HPDE6-E6E7 (cell line): Measurements from ENCODE around the gene BLVRA.
"Not testable (repeated sequence)": the region's sequence is repeated elsewhere in the genome, so short reads cannot be mapped to it uniquely, and the experiment has no call there.

Source experiments
- DNase-seq: peaks from one replicate; pipeline ENCODE4 v3.0.0; 2011; ENCODE audit warnings: missing footprints; ENCODE audit errors: extremely low spot score

Gene BLVRA

DNA sequence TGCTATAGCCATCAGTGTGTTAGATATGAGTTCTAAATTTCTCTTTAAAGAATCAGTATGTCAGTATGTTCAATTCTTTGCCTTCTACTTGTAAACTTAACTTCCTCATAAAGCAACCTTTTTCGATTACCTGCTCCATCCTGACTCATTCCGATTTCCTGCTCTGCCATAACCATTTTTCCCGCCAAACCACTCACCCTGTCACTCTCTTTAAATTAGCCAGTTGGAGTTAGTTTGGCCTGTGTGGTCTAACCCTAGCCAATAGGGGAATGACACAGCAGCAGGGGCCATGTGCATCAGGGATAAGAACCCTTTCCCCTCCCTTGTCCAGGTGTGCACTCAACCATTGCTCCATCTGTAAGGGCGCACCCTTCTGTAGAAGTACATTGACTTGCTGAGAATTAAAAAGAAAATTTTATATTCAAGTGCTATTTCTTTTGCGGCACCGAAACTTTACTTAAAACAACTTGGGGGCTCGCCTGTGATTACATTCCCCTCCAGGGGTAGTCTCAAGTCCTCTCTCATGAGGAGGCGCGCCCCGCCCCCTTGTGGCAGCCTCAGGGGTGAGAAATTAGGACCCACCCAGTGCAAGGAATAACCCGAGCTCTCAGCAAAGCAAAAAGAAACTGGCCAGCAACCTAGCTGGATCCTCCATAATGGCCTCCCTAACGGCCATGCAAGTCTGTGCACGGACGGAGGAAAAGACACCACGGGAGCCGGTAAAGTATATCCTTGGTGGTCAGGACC is 51.9 kb downstream of the BLVRA start:
- not testable (repeated sequence) for DNase-seq

DNA sequence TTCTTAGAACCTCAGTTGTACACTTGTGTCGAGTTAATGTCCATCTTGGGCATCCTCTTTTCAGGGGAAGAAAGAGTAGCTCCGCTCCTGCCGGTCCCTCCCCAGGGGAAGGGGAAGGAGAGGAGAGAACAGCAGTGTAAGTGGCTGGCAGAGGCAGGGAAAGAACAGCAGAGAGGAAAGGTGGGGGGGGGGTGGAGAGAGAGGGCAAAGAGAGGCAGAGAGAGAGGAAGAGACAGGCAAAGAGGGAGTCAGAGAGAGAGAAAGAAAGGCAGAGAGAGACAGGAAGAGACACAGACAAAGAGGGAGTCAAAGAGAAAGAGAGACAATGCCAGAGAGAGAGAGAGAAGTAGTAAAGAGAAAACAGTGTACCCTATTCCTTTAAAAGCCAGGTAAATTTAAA is 56.9 kb downstream of the BLVRA start:
- no peak for DNase-seq

GRCh38 chr7:43816046-43816797 is 57.7 kb downstream of the BLVRA start:
- DNase-seq: not testable (repeated sequence)

DNA sequence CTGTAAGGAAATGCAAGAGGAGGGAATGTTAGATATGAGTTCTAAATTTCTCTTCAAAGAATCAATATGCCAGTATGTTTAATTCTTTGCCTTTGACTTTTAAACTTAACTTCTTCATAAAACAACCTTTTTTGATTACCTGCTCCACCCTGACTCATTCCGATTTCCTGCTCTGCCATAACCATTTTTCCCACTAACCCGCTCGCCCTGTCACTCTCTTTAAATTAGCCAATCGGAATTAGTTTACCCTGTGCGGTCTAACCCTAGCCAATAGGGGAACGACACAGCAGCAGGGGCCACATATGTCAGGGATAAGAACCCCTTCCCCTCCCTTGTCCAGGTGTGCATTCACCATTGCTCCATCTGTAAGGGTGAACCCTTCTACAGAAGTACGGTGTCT is 64.9 kb downstream of the BLVRA start:
- not testable (repeated sequence) for DNase-seq

GRCh38 chr7:43823941-43824340 is 65.5 kb downstream of the BLVRA start:
- no peak for DNase-seq

- not testable (repeated sequence) for DNase-seq
Measured at GRCh38 chr7:43824513-43824912, 66.0 kb downstream of the BLVRA start.

DNA sequence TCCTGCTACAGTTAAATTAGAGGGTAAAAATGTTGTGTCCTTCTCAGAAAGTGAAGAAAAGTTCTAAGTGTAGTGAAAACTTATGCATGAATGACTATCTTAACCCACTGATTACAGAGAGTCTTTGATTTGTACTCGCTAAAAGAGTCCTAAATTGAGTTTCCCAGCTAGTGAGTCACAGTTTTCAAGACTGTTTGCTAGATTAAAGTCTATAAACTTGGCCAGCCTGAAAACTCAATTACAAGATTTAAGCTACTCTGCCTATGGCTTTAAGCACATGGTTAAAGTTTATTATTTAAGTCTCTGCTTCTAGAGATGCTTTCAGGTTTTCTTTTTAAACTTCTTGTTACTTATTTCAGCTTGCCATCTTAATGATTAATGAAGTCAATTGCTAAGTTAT is 66.5 kb downstream of the BLVRA start:
- no peak for DNase-seq

GRCh38 chr7:43825391-43825808 is 66.9 kb downstream of the BLVRA start:
- DNase-seq: no peak

GRCh38 chr7:43830917-43831316 is 72.4 kb downstream of the BLVRA start:
- not testable (repeated sequence) for DNase-seq

DNA sequence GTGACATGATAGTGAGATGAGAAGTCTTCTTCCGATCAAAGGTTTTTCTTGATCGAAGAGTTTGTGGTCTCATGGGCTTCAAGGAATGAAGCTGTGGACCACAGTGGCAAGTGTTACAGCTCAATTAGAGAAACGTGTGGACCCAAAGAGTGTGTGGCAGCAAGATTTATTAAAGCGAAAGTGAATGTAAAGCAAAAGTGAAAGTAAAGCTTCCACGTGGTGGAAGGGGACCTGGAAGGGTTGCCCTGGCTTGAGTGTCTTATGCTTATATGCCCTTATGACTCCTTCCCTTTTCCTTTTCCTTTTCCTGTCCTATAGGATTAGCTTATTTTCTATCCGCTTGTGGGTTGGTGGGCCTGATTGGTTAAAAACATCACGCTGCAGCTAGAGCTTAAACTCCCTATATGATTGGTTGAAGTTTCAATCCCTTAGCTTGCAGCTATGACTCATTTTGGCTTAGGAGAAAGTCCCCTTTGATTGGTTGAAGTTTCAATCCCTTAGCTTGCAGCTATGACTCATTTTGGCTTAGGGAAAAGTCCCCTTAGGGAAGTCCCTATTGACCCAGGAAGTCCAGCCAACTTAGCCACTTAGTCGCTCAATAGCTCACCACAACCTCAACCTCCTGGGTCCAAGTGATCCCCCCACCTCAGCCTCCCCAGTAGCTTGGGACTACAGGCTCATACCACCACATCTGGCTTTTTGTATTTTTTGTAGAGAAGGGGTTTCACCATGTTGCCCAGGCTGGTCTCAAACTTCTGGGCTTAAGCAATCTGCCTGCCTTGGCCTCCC is 76.2 kb downstream of the BLVRA start:
- no peak for DNase-seq

DNA sequence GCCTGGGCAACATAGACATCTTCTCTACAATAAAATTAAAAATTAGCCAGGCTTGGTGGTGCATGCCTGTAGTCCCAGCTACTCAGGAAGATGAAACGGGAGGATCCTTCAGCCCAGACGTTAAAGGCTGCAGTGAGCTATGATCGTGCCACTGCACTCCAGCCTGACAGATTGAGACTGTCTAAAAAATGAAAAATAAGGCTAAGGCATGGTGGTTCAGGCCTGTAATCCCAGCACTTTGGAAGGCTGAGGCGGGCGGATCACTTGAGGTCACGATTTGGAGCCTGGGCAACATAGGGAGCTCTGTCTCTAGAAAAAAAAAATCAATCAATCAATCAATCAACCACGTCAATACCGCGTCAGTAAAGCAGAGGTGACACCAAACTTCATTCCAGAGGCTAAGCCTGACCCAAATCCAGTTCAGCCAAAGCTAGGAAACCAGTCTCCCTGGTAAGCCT is 79.8 kb downstream of the BLVRA start:
- no peak for DNase-seq

- DNase-seq: no peak
Measured at GRCh38 chr7:43843296-43843695, 84.8 kb downstream of the BLVRA start.

- DNase-seq: no peak
Measured at GRCh38 chr7:43844257-43844656, 85.8 kb downstream of the BLVRA start.

- no peak for DNase-seq
Measured at GRCh38 chr7:43844662-43845061, 86.2 kb downstream of the BLVRA start.

GRCh38 chr7:43847496-43847895 is 89.0 kb downstream of the BLVRA start:
- DNase-seq: no peak

DNA sequence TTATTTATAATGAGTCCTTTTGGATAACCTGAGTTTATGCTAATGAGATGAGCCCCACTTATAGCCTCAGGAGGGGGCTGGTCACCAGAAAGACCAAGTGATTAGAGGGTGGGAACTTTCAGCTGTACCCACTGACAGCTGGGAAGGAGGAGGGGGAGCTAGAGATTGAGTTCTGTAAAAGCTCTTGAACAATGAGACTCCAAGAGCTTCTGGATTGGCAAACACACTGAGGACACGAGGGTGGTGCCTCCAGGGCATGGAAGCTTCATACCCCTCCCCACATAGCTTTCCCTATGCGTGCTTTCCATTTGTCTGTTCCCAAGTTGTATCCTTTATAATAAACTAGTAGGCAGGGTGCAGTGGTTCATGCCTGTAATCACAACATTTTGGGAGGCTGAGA is 90.6 kb downstream of the BLVRA start:
- DNase-seq: no peak

DNA sequence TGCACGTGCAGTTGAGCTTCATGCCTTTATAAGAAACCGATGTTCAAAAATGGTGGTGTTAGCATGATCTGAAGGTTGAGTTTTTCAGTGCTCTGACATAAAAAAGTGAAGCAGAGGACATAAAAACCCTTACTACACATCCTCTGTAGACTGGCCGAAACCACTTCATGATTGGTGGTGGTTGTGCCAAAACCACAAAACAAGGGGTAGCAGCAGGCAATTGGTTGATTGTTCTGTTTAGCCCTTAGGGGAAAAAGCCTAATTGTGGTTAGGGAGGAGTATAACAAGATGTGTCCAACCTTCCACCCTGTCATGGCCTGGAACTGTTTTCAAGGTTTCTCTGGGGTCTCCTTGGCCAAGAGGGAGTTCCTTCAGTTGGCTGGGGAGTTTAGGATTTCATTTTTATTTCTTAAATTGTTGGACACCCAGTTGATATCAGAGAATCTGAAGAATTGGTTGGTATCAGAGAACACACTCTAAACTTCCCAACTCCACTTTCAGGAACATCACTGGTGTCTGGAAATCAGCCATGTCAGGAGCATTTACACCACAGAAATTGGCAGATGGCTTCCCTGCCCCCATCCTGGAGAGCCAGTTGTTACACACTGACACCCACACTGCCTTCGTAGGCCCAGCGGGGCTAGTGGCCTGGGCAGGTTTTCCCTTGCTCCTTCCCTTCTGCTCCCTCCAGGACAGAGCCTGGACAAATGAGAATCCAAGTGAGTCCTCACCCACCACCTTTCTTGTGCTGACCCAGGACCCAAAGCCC is 92.1 kb downstream of the BLVRA start:
- DNase-seq: no peak

GRCh38 chr7:43851805-43852204 is 93.3 kb downstream of the BLVRA start:
- no peak for DNase-seq

- no peak for DNase-seq
Measured at GRCh38 chr7:43855176-43855575, 96.7 kb downstream of the BLVRA start.

GRCh38 chr7:43856316-43856715 is 97.8 kb downstream of the BLVRA start:
- no peak for DNase-seq
